ENCODE results near the gene LRRC45.
A peak's percentile ranks its signal among the peaks of the same experiment; 100 is the strongest.

Gene LRRC45

GRCh38 chr17:82053556-82054263 lies 30.6 kb downstream of the LRRC45 start:
- Histone ChIP-seq H2BK15ac (ENCODE audit: low read length) (no peak overlapping the region), H4K91ac (ENCODE audit: low read depth, low read length, poor library complexity) (no peak overlapping the region), H2BK5ac (ENCODE audit: low read length) (peak overlapping the region; percentile 24), H2BK120ac (ENCODE audit: low read depth, low read length) (no peak overlapping the region), H3K18ac (ENCODE audit: low read length) (no peak overlapping the region), H3K36me3 (replicated peaks in 1 of 2; ENCODE audit: control insufficient read depth in 2 of 2, insufficient read depth in 2 of 2, low read length in 2 of 2) (peaks cover 59 to 72% of the 10 kb centered on the region in 2 donors), H3K4ac (ENCODE audit: low read length) (no peak overlapping the region), H3K27ac (replicated peaks; ENCODE audit: low read length) (no peak overlapping the region), H3K14ac (ENCODE audit: low read length) (peak overlapping the region; percentile 21), H2BK12ac (ENCODE audit: low read length) (no peak overlapping the region), H3K4me2 (ENCODE audit: insufficient read depth, low read length, poor library complexity, severe bottlenecking) (no peak overlapping the region), H3K9ac (ENCODE audit: low read depth, low read length, poor library complexity) (no peak overlapping the region), H3K4me1 (ENCODE audit: control insufficient read depth in 2 of 2, insufficient read depth in 1 of 2, low read depth in 1 of 2, low read length in 2 of 2) (peaks cover 7% of the 10 kb centered on the region in 2 donors), H4K8ac (ENCODE audit: low read depth, low read length) (no peak overlapping the region), H3K27me3 (ENCODE audit: control insufficient read depth in 3 of 3, insufficient read depth in 3 of 3, low read depth in 1 of 3, low read length in 3 of 3) (no peaks in the 10 kb centered on the region), H3K4me3 (ENCODE audit: low read length in 2 of 2) (peak overlapping the region in 1 of 2 donors; percentile 98), H2AK5ac (ENCODE audit: low read depth, low read length) (no peak overlapping the region), H3K23ac (ENCODE audit: low read depth, low read length, poor library complexity) (peak overlapping the region; percentile 3), H2AFZ (ENCODE audit: low read length) (no peak overlapping the region), H3K9me3 (replicated peaks in 1 of 2; ENCODE audit: control insufficient read depth in 2 of 2, insufficient read depth in 1 of 2, low read depth in 1 of 2, low read length in 2 of 2) (no peaks in the 10 kb centered on the region), H3K79me1 (ENCODE audit: low read depth, low read length) (peaks cover 22% of the 10 kb centered on the region)
- no peak for DNase-seq (ENCODE audit: low spot score)
- WGBS, 2 donors (ENCODE audit: extremely low coverage in 2 of 2, insufficient read length in 2 of 2, insufficient replicate concordance in 1 of 2), result no CpG with 5 or more reads among the region's 28 CpGs

GRCh38 chr17:82054351-82055022 lies 31.4 kb downstream of the LRRC45 start:
- H3K18ac ChIP-seq (ENCODE audit: low read length), result no peak overlapping the region
- no peak overlapping the region for H4K8ac ChIP-seq (ENCODE audit: low read depth, low read length)
- H2BK5ac ChIP-seq (ENCODE audit: low read length), result peak overlapping the region; percentile 24
- no peak overlapping the region for H3K27ac ChIP-seq (replicated peaks; ENCODE audit: low read length)
- no peak overlapping the region for H4K91ac ChIP-seq (ENCODE audit: low read depth, low read length, poor library complexity)
- DNase-seq (ENCODE audit: low spot score), result no peak
- peak overlapping the region; percentile 21 for H3K14ac ChIP-seq (ENCODE audit: low read length)
- H3K79me1 ChIP-seq (ENCODE audit: low read depth, low read length), result peaks cover 20% of the 10 kb centered on the region
- no peak overlapping the region for H2AFZ ChIP-seq (ENCODE audit: low read length)
- no peak overlapping the region for H3K4me3 ChIP-seq (ENCODE audit: low read length in 2 of 2)
- no peak overlapping the region for H2AK5ac ChIP-seq (ENCODE audit: low read depth, low read length)
- no peak overlapping the region for H3K9ac ChIP-seq (ENCODE audit: low read depth, low read length, poor library complexity)
- H2BK120ac ChIP-seq (ENCODE audit: low read depth, low read length), result no peak overlapping the region
- H2BK15ac ChIP-seq (ENCODE audit: low read length), result no peak overlapping the region
- H3K36me3 ChIP-seq (replicated peaks in 1 of 2; ENCODE audit: control insufficient read depth in 2 of 2, insufficient read depth in 2 of 2, low read length in 2 of 2), result peaks cover 56 to 76% of the 10 kb centered on the region in 2 donors
- H3K9me3 ChIP-seq (replicated peaks in 1 of 2; ENCODE audit: control insufficient read depth in 2 of 2, insufficient read depth in 1 of 2, low read depth in 1 of 2, low read length in 2 of 2), result no peaks in the 10 kb centered on the region
- no peak overlapping the region for H3K4ac ChIP-seq (ENCODE audit: low read length)
- H3K23ac ChIP-seq (ENCODE audit: low read depth, low read length, poor library complexity), result peak overlapping the region; percentile 73
- no peak overlapping the region for H3K4me2 ChIP-seq (ENCODE audit: insufficient read depth, low read length, poor library complexity, severe bottlenecking)
- no peaks in the 10 kb centered on the region for H3K27me3 ChIP-seq (ENCODE audit: control insufficient read depth in 3 of 3, insufficient read depth in 3 of 3, low read depth in 1 of 3, low read length in 3 of 3)
- H2BK12ac ChIP-seq (ENCODE audit: low read length), result no peak overlapping the region
- H3K4me1 ChIP-seq (ENCODE audit: control insufficient read depth in 2 of 2, insufficient read depth in 1 of 2, low read depth in 1 of 2, low read length in 2 of 2), result peaks cover 7% of the 10 kb centered on the region in 2 donors
- no CpG with 5 or more reads among the region's 38 CpGs for WGBS, 2 donors (ENCODE audit: extremely low coverage in 2 of 2, insufficient read length in 2 of 2, insufficient replicate concordance in 1 of 2)

- Histone ChIP-seq H3K4me2 (ENCODE audit: insufficient read depth, low read length, poor library complexity, severe bottlenecking) (no peak overlapping the region), H4K8ac (ENCODE audit: low read depth, low read length) (peak overlapping the region; percentile 65), H2AK5ac (ENCODE audit: low read depth, low read length) (no peak overlapping the region), H3K36me3 (replicated peaks in 1 of 2; ENCODE audit: control insufficient read depth in 2 of 2, insufficient read depth in 2 of 2, low read length in 2 of 2) (peaks cover 51 to 76% of the 10 kb centered on the region in 2 donors), H3K9me3 (replicated peaks in 1 of 2; ENCODE audit: control insufficient read depth in 2 of 2, insufficient read depth in 1 of 2, low read depth in 1 of 2, low read length in 2 of 2) (no peaks in the 10 kb centered on the region), H3K27me3 (ENCODE audit: control insufficient read depth in 3 of 3, insufficient read depth in 3 of 3, low read depth in 1 of 3, low read length in 3 of 3) (no peaks in the 10 kb centered on the region), H2BK15ac (ENCODE audit: low read length) (no peak overlapping the region), H3K27ac (replicated peaks; ENCODE audit: low read length) (no peak overlapping the region), H2BK5ac (ENCODE audit: low read length) (peak overlapping the region; percentile 24), H3K4me1 (ENCODE audit: control insufficient read depth in 2 of 2, insufficient read depth in 1 of 2, low read depth in 1 of 2, low read length in 2 of 2) (peaks cover 7% of the 10 kb centered on the region in 2 donors), H3K23ac (ENCODE audit: low read depth, low read length, poor library complexity) (peak overlapping the region; percentile 73), H4K91ac (ENCODE audit: low read depth, low read length, poor library complexity) (no peak overlapping the region), H3K4ac (ENCODE audit: low read length) (no peak overlapping the region), H2AFZ (ENCODE audit: low read length) (no peak overlapping the region), H2BK12ac (ENCODE audit: low read length) (no peak overlapping the region), H3K18ac (ENCODE audit: low read length) (peak overlapping the region; percentile 17), H3K9ac (ENCODE audit: low read depth, low read length, poor library complexity) (peak overlapping the region; percentile 70), H2BK120ac (ENCODE audit: low read depth, low read length) (no peak overlapping the region), H3K4me3 (ENCODE audit: low read length in 2 of 2) (no peak overlapping the region), H3K79me1 (ENCODE audit: low read depth, low read length) (peaks cover 17% of the 10 kb centered on the region), H3K14ac (ENCODE audit: low read length) (no peak overlapping the region)
- WGBS, 2 donors (ENCODE audit: extremely low coverage in 2 of 2, insufficient read length in 2 of 2, insufficient replicate concordance in 1 of 2), result no CpG with 5 or more reads among the region's 26 CpGs
- DNase-seq (ENCODE audit: low spot score), result no peak
Measured at GRCh38 chr17:82055023-82055964, 32.2 kb downstream of the LRRC45 start.
